ENCODE data around the gene DMBT1.

Gene DMBT1

GRCh38 chr10:122642726-122643605 is 82.4 kb downstream of the DMBT1 start:
- TF ChIP-seq CTCF (conservative IDR thresholded peaks at IDR 0.05), result no peak
- TF ChIP-seq ZFX (IDR thresholded peaks at IDR 0.05), result no peak
- no peak overlapping the region for H3K27ac ChIP-seq

- TF ChIP-seq CTCF (conservative IDR thresholded peaks at IDR 0.05) (no peak), ZFX (IDR thresholded peaks at IDR 0.05) (no peak)
Observed at GRCh38 chr10:122643931-122644534, 83.5 kb downstream of the DMBT1 start.

GRCh38 chr10:122646511-122647382 is 86.2 kb downstream of the DMBT1 start:
- TF ChIP-seq ZFX (IDR thresholded peaks at IDR 0.05) (no peak), CTCF (conservative IDR thresholded peaks at IDR 0.05) (no peak)
- no peak overlapping the region for H3K27ac ChIP-seq

More at GRCh38 chr10:122643931-122644534, 83.5 kb downstream of the DMBT1 start:
- H3K27ac ChIP-seq, result no peak overlapping the region

- no peak overlapping the region for H3K27ac ChIP-seq
- TF ChIP-seq CTCF (conservative IDR thresholded peaks at IDR 0.05), result no peak
- TF ChIP-seq ZFX (IDR thresholded peaks at IDR 0.05), result no peak
Observed at GRCh38 chr10:122647383-122647968, 86.9 kb downstream of the DMBT1 start.

GRCh38 chr10:122648599-122649428 is 88.3 kb downstream of the DMBT1 start:
- H3K27ac ChIP-seq, result no peak overlapping the region
- TF ChIP-seq ZFX (IDR thresholded peaks at IDR 0.05) (no peak), CTCF (conservative IDR thresholded peaks at IDR 0.05) (peak; percentile 91)

- TF ChIP-seq ZFX (IDR thresholded peaks at IDR 0.05), result no peak
- no peak overlapping the region for H3K27ac ChIP-seq
Observed at GRCh38 chr10:122649903-122650302, 89.3 kb downstream of the DMBT1 start.

GRCh38 chr10:122650331-122650730 is 89.8 kb downstream of the DMBT1 start:
- TF ChIP-seq ZFX (IDR thresholded peaks at IDR 0.05) (no peak), CTCF (conservative IDR thresholded peaks at IDR 0.05) (no peak)

More at GRCh38 chr10:122650331-122650730, 89.8 kb downstream of the DMBT1 start:
- H3K27ac ChIP-seq, result no peak overlapping the region
